SW 1271 (cell line): ENCODE measurements around the gene TPCN1.

ENCODE experiments used
- DNase-seq, 2 experiments: peaks; one replicate each; lab custom pipeline; 2025; lab: John Stamatoyannopoulos, UW

The TPCN1 gene

DNA sequence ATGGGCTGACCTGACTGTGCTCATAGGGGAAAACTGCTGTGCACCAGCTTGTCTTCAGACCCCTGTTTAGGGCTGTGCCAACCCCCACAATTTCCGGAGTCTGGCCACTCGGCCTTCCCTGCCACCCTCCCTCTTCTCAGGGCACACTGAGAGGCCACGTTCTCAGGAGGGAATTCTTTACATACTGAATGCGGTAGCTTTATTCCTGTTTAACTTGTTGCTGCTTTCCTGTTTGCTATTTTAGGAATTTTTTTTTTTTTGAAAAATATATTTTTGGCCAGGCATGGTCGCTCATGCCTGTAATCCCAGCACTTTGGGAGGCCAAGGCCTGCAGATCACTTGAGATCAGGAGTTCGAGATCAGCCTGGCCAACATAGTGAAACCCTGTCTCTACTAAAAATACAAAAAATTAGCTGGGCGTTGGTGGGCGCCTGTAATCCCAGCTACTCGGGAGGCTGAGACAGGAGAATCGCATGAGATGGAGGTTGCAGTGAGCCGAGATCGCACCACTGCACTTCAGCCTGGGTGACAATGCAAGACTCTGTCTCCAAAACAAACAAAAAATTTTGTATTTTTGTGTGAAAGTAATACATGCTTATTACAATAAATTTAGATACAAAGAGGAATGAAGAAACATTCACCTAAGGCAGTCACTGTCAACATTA lies 39.5 kb downstream of the TPCN1 start:
- no peak for DNase-seq

- no peak for DNase-seq
Measured at GRCh38 chr12:113261847-113262470, 40.7 kb downstream of the TPCN1 start.

DNA sequence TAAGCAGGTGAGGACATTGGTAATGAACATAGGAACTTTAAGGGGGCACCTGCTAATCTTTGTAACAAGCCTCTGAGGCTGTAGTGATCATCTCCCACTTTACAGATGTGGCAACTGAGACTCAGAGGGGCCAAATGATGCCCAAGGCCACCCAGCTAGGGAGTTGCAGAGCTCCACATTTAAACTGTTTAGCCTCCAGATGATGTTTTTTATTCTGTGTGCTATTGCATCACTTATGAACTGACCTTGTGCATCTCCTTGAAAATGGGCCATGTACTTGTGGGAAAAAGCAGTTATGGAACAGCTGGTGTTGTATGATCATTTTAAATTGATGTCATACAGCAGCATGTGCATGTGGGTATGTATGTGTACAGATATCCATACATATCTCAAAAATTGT lies 41.4 kb downstream of the TPCN1 start:
- DNase-seq: no peak

- DNase-seq: no peak
Measured at GRCh38 chr12:113263431-113263963, 42.2 kb downstream of the TPCN1 start.

GRCh38 chr12:113266106-113266895 lies 45.0 kb downstream of the TPCN1 start:
- no peak for DNase-seq

DNA sequence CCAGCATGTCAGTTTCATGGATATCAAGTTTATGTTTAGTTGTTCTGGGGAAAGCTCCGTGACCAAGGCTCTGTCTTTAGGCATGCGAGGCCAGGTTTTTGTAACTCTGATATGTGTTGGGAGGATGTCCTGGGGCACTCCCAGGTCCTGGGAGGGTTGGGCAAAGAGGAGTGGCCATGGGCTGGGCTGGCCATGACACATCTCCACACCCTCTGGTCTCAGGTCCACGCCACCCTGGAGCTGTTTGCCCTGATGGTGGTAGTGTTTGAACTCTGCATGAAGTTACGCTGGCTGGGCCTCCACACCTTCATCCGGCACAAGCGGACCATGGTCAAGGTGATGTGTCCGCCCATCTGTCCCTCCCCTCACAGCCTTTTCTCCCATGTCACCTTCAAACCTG lies 46.4 kb downstream of the TPCN1 start:
- DNase-seq: no peak

DNA sequence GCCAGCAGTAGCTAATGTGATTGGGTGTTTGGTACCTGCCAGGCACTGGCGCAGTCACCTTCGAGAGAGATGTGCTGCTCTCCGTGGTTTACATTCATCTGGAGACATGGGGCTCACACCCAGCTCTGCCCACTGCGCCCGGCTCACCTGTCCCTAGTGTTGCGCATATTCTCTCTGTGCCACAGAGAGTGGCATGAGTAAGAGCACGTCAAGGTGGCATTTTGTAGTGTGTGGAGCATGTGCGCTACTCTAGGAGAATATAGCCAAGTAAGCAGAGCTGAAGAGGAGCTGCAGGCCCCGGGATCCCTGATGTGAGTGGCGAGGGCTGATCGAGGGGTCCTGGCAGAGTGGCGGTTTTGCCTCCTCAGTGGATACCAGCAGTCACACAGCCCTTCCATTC lies 46.9 kb downstream of the TPCN1 start:
- DNase-seq: no peak

DNA sequence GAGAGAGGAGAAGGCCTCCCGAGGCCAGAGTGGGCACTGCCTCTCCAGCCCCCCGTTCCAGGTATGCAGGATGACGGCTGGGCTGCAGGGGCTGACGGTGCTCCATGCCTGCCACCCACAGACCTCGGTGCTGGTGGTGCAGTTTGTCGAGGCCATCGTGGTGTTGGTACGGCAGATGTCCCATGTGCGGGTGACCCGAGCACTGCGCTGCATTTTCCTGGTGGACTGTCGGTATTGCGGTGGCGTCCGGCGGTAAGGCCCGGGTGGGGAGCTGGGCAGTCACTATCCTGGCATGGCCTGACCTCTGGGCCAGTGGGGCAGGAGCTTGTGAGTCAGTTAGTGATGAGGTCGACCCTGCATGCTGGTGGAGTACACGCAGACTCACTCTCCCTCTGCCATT lies 47.4 kb downstream of the TPCN1 start:
- DNase-seq: no peak

GRCh38 chr12:113269257-113269943 lies 48.1 kb downstream of the TPCN1 start:
- no peak for DNase-seq

- DNase-seq: no peak
Measured at GRCh38 chr12:113270709-113271009, 49.4 kb downstream of the TPCN1 start.

- DNase-seq: no peak
Measured at GRCh38 chr12:113271466-113271852, 50.2 kb downstream of the TPCN1 start.

DNA sequence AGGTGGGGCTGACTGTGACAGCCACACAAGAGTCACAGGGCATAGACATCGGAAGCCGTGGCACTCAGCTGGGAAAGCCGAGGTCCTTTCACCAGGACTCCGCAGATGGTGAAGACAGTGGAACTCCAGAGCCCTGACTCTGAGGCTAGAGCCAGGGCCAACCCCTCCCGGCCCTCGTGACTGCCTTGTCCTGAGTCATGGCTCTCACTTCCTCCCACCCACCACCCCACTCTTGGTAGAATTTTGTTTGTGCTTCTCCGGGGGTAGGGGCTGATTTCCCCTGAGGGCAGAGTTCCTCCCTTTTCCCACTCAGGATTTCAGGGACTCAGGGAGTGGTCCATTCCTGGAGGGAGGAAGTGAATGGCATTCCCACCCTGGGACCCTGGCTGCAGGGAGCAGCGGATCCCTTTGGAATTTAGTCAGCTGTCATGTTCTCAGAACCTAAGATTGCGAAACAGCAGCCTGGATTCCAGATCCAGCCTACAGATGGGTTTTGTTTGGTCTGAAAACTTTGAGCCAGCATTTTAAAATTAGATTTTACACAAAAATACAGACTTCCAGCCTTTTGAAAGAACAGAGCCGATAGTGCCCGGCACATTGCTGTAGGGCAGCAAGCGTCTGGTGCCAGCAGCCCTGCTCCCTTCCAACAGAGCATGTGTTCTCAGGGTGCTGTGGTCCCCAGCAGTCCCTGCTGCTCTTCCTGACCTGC lies 50.7 kb downstream of the TPCN1 start:
- no peak for DNase-seq

- no peak for DNase-seq
Measured at GRCh38 chr12:113273053-113273725, 51.9 kb downstream of the TPCN1 start.

DNA sequence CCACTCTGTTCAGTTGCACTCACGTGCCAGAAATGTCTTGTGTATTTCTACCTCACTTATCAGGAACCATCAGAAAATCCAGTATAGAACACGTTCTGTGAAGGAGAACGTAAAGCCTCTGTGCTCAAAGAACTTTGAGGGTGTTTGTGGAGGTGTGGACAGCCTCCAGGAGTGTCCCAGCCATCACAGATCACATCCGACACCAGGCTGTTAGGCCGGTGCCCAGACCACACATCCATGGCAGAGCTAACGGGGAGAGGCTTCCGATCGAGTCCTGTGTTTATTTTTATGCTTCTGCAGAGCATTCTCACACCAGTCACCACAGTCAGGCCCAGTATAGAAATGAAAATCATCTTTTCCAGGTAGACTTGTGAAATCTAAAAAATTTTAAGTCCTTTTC lies 53.6 kb downstream of the TPCN1 start:
- no peak for DNase-seq

DNA sequence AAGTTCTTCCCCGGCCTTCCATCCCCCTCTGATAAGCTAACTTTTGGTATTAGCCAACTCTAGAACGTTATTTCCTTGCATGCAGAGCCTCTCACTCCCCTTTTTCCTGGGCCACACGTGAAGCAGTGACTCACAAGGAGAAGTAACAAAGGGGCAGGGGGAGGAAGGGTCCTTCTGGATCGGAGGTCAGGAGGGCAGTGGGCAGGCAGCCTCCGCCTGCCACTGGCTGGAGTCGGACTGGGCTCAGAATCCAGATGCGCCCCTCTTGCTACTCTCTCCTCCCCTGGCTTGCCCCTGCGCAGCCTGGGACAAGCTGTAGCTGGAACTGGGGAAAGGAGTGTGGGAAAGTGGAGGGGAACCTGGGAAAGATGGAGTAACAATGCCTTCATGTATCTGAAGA lies 55.0 kb downstream of the TPCN1 start:
- no peak for DNase-seq

DNA sequence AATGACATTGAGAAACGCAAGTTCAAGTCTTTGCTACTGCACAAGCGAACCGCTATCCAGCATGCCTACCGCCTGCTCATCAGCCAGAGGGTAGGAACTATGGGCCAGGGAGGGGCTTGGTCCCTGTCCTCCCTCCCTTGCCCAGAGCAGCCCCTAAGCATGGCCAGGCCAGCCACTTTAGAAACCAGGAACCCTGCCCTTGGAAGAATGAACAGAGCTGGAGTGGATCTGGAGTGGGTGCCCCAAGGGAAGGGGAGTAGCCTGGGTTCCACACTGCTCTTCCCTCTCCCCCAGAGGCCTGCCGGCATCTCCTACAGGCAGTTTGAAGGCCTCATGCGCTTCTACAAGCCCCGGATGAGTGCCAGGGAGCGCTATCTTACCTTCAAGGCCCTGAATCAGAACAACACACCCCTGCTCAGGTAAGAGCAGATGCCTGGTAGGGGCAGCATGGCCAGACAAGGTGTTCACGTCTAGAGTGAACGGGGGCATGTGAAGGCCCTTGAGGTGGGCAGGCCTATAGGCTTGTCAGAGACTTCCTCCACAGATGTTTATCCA lies 55.8 kb downstream of the TPCN1 start:
- DNase-seq: no peak

DNA sequence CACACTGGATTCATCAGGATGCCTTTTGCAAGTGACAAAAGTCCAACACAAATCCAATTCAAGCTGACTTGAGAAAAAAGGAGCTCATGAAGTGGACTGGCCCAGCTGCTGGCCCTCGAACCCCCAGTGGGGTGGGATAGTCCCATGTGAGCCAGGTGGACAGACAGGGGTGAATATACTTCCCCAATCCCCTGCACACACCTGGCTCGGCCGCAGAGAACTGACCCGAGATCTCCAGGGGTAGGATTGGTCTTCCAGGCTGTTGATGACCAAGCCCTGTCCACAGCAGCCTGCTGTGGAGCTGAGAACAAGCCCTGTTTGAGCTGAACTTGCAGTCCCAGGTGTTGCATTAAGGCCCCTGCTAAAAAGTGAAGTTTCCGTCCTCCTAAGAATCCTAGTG lies 56.2 kb downstream of the TPCN1 start:
- DNase-seq: no peak

DNA sequence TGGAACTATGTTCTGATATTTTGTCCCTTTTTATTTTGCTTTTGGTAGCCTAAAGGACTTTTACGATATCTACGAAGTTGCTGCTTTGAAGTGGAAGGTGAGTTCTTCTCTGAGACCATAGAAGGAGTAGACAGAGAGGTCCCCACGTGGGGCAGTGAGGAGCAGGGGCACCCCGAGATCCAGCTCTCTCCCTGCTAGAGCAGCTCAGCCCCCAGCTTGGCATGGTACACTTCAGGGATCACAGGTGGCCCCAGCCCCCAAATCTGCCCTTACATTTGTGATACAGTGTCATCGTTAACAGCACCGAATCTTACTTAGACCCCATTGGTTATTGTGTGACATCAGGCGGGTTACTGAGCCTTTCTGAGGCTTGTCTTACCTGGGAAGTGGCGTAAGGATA lies 56.9 kb downstream of the TPCN1 start:
- DNase-seq: no peak

DNA sequence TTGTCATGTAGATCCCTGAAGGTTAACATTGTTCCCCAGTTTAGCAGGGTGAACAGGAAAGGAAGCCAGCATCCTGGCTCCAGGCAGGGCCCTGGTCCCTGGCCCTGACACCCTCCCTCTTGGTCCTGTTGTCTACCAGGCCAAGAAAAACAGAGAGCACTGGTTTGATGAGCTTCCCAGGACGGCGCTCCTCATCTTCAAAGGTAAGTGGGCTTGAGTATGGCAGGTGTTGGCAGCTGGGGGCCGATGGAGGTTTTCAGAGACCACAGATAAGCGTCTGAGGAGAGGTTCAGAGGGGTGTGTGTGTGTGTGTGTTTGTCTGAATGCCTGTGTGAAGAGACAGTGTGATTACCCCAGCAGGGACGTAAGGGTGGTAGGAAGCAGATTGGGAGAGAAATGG lies 57.4 kb downstream of the TPCN1 start:
- DNase-seq: no peak

GRCh38 chr12:113284751-113285150 lies 63.5 kb downstream of the TPCN1 start:
- no peak for DNase-seq
